Measurements from ENCODE around the gene GHDC.

GHDC gene

DNA sequence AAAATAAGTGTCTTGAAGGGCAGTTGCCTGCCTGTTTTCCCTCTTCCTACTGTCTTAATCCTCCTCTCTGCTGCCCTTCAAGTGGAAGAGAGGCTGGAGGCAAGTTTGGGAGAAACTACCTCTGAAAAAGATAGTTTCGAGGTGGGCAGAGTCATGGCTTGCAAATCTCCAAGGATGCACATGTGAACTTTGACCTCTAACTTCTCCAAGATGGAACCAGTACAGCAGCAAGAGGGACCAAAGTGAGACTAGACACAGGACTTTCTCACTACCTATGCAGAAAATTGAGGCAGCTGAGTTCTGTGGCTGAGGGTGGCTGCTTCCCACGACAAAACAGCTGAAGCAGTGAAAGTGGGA lies 12.5 kb downstream of the GHDC start:
- DNase-seq: no peak

GRCh38 chr17:42180922-42181850 lies 13.1 kb downstream of the GHDC start, which contains the start of gene KCNH4:
KCNH4 (minus strand) TSS chr17:42181142; CDS start chr17:42180945, 197 bp downstream.
- peak; percentile 95 to 97 for DNase-seq

- peak in 1 of 2 experiments; percentile 30 for DNase-seq
Observed at GRCh38 chr17:42180411-42180921, 13.8 kb downstream of the GHDC start.

DNA sequence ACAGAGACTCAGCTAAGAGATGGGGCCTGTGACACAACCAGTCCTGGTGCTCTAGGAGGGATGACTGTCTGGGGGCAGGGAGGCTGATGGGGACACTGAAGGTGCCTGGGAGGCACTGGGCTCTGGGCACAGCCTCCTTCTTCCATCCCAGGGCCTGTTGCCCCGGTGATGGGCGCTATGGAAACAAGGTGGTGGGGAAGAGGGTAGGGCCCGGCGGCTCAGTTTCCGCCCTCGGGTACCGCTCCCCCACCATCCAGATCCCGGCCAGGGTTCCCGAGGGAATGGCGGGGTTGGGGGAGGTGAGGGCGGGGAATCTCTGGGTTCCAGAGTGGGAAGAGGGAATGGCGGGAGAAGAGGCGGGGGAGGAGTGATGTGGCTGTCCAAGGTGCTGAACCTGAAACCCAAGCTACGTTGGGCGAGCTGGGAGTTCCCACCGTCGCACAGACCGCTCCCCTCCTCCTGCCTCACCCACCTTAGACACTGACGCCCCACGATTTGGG lies 14.3 kb downstream of the GHDC start:
- peak; percentile 42 to 47 for DNase-seq

DNA sequence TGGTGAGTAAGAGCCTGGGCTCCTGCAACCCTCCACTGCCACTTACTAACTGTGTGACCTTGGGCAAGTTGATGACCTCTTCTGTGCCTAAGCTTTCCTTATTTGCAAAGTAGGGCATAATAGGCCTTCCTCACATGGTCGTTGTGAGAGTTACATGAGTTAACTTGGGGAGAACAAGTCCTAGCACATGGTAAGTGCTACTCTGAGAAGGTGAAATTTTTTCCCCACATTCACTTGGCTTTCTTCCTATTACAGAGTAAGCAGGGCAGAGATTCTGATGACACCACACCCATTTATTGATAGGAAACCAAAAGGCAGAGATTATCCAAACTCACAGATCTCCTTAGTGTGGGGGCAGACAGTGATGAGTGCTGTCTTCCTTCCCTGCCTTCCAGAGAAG lies 15.0 kb downstream of the GHDC start:
- no peak for DNase-seq

- DNase-seq: peak in 1 of 2 experiments; percentile 27
Observed at GRCh38 chr17:42178817-42179216, 15.5 kb downstream of the GHDC start.

- no peak for DNase-seq
Observed at GRCh38 chr17:42177684-42178083, 16.6 kb downstream of the GHDC start.

- no peak for DNase-seq
Observed at GRCh38 chr17:42174126-42174783, 20.0 kb downstream of the GHDC start.

DNA sequence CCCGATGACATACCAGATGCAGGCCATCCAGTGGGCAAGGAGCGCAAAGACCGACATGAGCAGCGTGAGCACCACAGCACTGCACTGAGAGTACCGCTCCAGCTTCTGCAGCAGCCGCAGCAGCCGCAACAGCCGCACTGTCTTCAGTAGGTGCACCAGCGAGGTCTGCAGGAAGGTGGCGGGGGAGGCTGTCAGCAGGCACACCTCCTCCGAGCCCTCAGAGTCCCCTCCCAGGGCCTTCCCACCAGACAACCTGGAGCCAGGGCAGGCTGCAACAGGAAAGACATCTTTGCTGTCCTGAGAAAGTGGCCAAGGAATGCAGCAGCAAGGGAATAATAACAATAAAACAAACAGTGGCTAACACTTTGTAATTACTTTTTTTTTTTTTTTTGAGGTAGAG lies 22.5 kb downstream of the GHDC start:
- no peak for DNase-seq

DNA sequence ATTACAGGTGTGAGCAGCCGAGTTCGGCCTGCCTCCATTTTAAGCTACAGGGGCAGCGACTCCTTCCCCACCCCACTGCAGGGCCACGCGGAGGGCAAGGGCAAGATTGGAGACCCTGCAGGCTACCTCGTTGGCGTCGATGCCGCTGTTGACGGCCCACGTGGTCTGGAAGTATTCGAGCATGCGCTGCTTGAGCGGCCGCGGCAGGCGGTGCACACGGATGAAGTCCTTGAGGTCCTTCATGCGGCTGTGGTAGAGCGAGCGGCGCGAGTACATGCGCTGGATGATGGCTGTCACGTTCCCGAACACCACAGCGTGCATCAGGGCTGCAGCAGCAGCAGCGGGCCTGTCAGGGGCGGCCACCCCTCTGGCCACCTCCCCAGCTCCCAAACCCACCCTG lies 24.9 kb downstream of the GHDC start:
- DNase-seq: no peak

- no peak for DNase-seq
Observed at GRCh38 chr17:42167807-42168206, 26.5 kb downstream of the GHDC start.

GRCh38 chr17:42166196-42166763 lies 28.0 kb downstream of the GHDC start:
- DNase-seq: no peak

DNA sequence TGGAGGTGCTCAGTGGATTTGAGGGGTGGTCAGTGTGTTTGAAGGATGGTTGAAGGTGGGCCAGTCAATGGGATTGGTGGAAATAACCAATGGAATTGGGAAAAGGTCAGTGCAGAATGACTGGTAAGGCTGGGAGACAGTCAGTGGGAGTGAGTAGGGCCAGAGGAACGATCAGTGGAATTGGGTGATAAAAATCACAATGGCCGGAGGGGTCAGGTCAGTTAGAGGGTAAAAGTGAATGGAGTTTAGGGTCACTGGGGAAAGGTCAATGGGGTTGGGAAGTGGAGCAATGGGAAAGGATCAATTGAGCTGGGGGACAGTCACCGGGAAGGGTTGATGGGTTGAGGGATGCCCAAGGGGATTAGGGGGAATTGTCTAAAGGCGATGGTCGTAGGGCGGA lies 28.5 kb downstream of the GHDC start:
- no peak for DNase-seq

DNA sequence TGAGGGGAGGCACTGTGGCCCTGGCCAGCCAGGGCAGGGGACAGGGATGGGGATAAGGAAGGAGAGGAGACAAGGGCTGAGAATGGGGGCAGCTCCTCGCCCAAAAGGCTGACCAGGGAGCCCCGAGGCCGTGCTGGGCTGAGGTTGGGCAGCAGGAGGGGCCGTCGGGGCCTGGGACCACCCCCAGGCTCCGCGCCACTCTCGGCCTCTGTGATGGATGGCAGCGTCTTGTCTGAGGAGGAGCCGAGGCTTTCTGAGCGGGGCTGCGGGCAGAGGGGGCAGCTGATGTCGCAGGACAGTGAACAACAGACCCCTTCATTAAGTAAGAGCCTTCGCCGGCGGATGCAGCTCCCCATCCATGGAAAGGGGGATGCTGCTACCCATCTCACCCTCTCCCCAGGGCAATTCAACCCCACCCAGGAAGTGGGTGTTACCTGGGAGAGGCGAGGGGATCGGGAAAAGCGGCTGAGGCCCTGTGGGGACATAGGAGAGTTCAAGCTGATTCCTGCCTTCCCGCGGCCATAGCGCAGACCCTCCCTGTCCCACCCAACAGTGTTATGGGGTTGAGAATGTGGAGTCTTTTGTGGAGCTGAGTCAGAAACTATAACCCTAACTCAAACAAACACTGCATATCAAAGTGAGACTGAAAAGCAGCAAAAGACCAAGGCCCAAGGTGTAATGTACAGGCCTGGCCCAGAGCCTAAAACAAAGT lies 30.4 kb downstream of the GHDC start:
- no peak for DNase-seq

GRCh38 chr17:42163113-42163512 lies 31.2 kb downstream of the GHDC start:
- peak; percentile 74 to 77 for DNase-seq

DNA sequence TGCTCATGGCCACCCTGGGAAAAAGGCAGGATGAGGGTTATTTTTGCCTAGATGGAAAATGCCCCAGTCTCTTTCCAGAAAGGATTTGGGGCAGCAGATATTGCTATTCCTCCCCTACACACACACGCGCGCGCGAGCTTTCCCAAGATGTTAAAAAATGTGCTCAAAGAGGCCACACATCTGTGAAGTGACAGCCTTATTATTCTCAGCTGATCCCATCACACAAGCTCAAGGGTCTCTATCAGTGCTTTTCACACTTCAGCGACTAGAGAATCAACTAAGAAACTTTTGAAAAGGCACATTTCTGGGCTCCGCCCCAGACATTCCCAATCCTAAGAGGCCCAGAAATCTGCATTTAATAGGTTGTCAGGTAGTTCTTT lies 33.8 kb downstream of the GHDC start:
- DNase-seq: no peak

DNA sequence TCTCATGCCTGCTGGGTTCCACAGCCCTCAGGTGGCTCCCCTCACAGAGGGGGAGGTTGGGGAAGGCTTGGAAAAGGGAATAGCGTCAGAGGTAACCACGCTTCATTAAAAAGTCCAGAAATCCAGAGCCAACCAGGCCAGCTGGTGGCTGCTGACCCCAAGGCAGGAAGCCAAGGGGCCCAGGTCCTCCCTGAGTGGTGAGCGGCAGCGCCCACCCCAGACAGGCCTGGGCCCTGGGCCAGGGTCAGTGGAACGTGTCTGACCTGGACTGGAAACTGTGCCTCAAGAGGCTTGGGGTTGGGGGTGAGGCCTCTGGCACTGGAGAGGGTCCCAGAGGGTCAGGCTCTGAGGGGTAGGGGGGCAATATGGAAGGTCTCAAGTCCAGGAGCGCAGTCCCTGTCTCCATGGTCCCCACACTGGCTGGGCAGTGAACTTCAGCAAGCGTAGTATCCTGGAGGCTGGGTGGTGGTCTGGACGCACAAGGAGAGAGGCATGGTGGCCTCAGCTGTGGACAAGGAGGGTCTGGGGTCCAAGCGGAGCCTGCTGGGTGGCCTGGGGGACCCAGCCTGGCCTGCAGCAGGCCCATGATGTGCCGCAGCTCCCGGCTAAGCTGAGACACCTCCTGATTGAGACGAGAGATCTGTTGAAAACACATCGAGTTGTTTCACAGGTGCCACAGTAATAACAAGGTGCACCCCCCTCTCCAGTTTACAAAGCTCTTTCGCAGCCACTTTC lies 34.3 kb downstream of the GHDC start:
- no peak for DNase-seq

DNA sequence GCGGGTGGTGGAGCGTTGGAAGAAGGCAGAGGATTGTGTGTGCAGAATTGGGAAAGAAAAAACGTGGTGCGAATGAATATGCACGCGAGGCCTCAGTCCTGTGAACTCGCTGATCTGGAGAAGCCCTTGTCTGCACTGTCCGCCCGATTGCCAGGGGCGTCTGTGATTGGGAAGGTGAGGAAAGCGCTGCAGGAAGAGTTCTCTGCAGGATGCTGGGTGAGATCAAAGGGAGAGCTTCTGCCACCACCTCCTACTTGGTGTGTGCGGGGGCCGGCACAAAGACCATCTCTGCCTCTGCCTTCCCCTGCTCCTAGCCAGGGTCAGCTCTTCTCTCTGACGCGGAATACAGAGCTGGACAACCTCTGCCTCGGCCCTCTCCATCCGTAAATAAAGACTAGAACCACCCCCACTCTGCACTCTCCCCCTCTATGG lies 38.7 kb downstream of the GHDC start:
- no peak for DNase-seq

- no peak for DNase-seq
Observed at GRCh38 chr17:42153919-42154742, 40.2 kb downstream of the GHDC start.

DNA sequence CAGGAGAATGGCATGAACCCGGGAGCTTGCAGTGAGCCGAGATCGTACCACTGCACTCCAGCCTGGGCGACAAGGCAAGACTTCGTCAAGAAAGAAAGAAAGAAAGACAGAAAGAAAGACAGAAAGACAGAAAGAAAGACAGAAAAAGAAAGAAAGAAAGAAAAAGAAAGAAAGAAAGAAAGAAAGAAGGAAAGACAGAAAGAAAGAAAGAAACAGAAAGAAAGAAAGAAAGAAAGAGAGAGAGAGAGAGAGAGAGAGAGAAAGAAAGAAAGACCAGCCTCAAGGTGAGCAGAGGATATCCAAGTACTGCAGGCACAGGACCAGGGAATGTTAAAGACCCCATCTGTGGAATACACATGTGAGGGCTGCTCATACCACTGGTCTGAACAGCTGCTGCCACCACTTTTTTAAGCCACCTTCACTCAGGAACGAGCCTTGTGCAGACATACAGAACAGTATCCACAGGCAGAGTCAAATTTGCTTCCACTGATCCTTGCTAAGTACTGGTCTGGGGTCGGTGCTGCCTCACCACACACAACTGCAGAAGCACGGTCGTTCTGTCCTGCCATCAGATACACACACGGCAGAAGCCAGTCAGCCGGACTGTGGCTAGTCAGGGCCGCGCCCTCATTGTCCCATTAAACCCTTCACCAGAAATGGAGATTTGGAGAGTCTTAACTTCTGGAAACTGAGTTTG lies 47.2 kb downstream of the GHDC start:
- no peak for DNase-seq
